HG03342 (cell line): ENCODE measurements around the gene AXIN1.
"Not testable (repeated sequence)": the region's sequence is repeated elsewhere in the genome, so short reads cannot be mapped to it uniquely, and the experiment has no call there.

Experiments
- ATAC-seq: cut with Tn5 transposase; IDR thresholded peaks from one replicate; pipeline ENCODE4 v1.9.1; 2021; ENCODE audit warnings: mild to moderate bottlenecking, moderate library complexity; ENCODE audit not compliant: unreplicated experiment

Gene AXIN1

DNA sequence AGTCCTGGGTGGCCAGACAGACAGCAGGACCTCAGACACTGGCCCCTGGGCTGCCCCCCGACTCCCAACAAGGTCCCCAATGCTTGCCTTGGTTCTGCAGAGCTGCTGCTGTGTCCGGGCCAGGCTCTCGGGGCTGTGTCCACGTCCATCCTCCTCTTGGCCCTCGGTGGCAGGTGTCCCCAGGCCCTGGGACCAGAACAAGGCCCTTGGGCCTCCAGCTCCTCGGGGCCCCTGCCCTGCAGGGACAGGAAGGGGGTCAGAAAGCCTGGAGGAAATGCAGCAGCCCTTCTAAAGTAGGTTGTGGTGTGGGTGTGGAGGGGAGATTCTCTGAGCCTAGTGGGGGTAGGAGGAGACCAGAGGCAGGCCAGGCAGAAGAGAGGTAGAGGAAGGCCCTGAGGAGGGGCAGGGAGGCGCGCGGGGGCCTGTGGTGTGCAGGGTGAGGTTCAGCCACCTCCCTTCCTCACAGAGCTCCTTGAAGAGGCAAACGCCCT lies 2.5 kb upstream of the AXIN1 start:
- ATAC-seq = no peak

DNA sequence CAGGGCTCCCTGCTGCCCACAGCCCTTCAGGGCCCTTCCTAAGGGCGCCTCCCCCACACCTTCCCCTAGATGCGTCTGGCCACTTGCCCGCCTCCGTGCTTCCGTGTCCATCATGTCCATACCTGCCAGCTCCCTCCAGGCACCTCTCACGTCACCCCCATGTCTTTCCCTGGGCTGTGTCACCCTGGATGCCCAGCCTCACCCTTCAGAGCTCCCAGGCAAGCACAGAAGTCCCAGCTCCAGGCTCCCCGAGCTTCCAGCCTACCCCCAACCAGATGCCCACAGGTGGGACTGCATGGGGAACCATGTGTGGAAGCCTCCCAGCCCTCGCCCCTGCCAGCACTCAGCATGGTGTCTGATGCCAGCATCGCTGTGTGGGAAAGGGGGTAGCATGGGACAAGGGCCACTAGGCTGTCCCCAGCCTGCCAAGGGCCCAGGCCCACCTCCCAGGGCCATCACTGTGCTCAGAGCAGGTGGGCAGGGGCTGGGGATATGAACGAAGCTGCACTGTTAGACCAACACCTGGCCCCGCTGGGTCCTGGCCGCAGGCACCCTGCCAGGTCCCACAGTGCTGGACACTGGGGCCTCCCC lies 1.9 kb upstream of the AXIN1 start:
- ATAC-seq = no peak

GRCh38 chr16:353404-354290 lies 1.1 kb upstream of the AXIN1 start:
- no peak for ATAC-seq

DNA sequence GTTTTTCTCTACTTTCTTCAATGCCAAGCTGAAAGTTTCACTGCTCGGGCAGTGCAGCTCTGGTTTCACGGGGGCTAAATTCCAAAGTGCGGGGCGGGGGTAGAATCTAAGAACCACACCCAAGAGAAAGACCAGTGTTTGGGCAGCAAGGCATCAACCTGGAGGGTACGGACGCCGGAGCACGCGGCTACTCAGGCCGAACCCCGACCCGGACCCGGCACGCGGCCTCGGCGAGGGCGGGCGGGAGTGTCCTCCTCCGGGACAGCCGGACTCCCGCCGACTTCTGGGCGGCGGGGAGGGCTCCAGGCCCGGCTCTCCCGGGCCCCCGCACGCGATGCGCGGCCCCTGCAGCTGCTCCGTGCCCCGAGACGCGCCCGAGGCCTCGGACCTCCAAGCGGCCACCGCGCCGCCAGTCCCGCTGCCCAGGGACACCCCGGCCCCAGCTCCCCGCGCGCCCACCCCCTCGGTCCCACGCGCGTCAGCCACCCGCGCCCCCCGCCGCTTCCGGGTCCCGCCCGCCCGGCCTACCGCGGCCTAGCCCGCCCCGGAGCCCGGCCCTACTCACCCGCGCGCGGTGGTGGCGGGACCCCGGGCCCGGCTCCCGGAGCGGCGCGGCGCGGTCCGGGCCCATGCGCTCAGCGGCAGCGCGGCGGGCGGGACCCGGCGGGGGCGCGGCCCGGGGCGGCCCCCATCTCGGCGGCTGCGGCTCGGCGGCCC lies 561 bp downstream of the AXIN1 start:
- peak; percentile 23 for ATAC-seq

DNA sequence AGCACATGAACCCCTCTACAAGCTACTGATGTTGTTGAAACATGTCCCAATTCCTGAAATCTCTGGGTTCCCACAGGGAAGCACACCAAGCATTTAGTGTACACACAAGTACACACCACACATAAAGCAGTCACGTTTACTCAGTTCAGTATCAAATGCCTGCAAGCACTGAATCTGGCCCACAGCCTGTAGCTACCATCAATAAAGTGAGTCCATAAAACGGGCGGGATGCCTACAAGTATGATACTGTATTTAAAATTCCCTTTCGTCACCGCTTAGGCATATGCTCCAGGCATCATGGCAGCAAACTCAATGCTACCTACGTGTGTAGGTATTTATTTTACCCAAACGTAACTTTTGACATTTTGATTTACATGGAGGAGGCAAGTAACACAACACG lies 2.3 kb downstream of the AXIN1 start:
- ATAC-seq = no peak

GRCh38 chr16:349211-349610 lies 3.3 kb downstream of the AXIN1 start:
- ATAC-seq = no peak

GRCh38 chr16:348495-348894 lies 4.0 kb downstream of the AXIN1 start:
- ATAC-seq = not testable (repeated sequence)

- ATAC-seq = no peak
Measured at GRCh38 chr16:347203-347602, 5.3 kb downstream of the AXIN1 start.

DNA sequence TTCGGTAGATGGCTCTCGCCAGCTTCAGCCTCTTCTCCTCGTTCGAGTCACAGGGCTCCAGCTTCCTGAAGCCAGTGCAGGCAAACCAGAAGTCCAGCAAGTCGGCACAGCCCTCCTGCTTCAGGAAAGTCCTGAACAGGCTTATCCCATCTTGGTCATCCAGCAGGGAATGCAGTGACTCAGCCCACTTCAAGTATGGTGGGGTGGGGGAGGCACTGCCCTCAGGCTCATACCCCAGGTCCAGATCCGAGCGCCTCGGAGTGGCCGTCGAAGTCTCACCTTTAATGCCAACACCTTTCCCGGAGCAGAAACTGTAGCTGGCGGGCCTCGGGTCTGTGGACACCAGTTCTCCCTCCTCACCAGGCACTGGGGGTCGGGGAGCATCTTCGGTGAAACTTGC lies 5.9 kb downstream of the AXIN1 start:
- no peak for ATAC-seq

DNA sequence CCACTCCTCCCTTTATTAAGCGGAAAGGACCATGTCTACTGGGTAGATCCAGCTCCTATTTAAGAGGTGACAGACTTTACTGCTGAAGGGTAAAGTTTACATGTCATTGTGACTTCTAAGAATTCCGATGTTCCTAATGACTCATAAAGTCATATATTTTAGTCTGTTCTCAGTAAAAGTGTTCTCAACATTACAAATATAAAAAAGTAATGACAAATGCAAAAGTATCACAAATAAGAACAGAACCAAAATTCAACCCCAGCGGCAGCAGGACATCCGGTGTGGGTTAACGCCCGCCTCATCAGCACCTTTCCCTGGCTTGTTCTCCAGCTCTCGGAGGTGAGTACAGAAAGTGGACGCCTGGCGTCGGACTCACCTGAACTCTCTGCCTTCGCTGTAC lies 6.8 kb downstream of the AXIN1 start:
- ATAC-seq = no peak

DNA sequence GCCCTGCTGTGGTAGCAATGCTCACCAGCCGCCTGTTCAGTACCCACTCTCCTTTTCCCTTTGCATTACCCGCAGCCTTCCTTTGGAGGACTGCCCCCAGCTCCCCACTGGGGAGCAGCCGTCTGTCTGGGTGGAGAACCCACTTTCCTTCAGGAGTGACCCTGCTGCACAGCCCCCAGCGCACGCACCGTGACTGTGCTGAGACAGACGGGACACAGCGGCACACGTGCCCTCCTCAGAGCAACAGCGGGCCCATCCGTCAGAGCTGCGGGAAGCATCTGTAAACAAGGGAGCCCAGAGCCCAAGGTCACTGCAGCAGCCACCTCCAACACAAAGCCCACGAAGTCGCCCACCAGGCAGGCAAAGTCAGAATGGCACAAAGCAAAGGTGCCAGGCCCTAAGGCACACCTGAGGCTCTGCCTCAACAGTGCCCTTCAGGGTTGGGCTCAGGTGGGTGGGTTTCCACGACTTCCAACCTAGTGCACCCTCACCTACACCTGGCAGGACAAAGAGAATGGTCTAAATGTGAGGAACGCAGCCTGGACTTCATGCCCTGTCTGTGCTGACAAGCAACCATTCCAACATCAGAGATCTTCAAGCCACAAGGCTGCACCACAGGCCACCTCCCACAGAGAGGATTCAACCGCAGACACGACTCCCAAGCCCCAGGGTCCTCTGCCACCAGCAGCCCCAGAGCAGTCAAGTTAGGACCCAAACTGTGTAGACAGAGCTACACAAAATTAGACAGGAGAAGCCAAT lies 9.9 kb downstream of the AXIN1 start:
- no peak for ATAC-seq

DNA sequence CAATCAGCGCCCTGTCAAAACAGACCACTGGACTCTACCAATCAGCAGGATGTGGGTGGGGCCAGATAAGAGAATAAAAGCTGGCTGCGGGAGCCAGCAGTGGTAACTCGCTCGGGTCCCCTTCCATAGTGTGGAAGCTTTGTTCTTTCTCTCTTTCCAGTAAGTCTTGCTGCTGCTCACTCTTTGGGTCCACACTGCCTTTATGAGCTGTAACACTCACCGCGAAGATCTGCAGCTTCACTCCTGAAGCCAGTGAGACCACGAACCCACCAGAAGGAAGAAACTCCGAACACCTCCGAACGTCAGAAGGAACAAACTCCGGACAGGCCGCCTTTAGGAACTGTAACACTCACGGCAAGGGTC lies 10.6 kb downstream of the AXIN1 start:
- ATAC-seq = not testable (repeated sequence)

- ATAC-seq = not testable (repeated sequence)
Measured at GRCh38 chr16:341095-341973, 11.2 kb downstream of the AXIN1 start.

GRCh38 chr16:340370-341091 lies 12.0 kb downstream of the AXIN1 start:
- ATAC-seq = no peak

- ATAC-seq = no peak
Measured at GRCh38 chr16:339680-340079, 12.8 kb downstream of the AXIN1 start.

DNA sequence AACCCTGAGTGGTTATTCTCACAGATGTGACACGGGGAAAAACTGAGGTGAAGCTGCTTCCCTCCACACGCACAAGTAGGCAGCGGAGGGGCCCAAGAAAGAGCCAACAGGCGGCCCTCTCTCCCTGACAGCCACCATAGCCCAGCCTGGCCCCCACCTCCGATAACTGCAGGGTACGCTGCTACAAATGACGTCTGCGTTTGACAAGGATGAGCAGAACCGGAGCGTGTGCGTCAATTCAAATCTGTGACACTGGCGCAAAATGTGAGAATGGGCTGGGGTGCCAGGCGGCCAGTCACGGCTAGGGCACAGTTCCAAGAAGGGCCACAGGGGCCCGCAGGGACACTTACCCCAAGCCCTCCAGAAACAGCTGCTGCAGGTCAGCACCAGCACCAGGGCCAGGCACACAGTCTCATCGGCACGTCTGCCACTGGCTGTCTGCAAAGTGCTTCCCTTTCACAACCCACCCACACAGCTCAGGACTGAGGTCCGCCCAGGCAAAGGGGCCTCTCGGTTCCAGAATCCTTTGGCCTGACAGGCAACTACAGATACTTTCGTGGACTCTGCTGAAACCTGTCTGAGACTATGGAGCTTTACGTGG lies 14.4 kb downstream of the AXIN1 start:
- no peak for ATAC-seq

DNA sequence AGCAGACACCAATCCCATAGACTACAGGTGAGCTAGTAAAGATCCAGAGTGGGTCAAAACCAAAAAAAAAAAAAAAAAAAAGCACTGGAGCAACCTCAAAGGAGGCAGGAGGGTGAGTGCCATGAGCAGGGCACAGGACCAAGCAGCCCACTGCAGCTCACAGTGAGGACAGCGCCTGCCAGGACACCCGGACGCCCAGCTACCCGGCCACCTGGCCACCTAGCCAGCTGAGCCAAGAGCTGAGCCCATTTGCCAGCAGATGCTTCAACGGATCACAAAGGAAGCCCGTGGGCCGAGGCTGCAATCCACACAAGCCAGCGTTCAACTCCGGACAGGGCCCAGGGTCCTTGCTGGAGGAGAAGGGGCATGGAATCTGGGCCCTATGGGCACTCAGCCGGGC lies 15.1 kb downstream of the AXIN1 start:
- no peak for ATAC-seq

- ATAC-seq = no peak
Measured at GRCh38 chr16:336269-336668, 16.3 kb downstream of the AXIN1 start.
